AG10803 (cell line): ENCODE results near the gene COL12A1.

Source experiments
- DNase-seq: peaks from one replicate; pipeline ENCODE4 v3.0.0; 2010; ENCODE audit warnings: low read depth
- H3K4me3 ChIP-seq: 2 replicates; pipeline ENCODE4 v1.5.1; 2011; ENCODE audit warnings: mild to moderate bottlenecking, low read length, control low read depth
- CTCF ChIP-seq: conservative IDR thresholded peaks from 2 replicates; pipeline ENCODE4 v1.5.1; 2011; ENCODE audit warnings: mild to moderate bottlenecking, low read length, control low read depth, inconsistent platforms

Gene COL12A1

DNA sequence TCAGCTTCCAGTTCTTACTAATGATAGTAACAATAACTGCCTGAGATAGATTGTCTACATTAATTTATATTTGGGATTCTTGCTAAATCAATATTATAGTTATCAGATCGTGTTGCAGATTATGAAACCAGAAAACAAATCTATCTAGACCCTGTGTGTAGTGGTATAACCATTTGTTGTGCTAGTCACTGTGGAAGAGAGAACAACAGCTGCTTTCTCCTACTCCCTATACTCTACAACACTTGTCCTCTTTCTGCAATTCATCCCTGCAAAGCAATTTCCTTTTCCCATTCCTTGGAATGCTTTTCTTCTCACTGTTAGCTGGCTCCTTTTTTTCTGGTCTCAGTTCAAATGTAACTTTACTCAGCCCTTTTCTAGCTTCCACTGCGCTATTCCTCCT, 29.4 kb upstream of the COL12A1 start:
- no peak for TF ChIP-seq CTCF
- no peak for DNase-seq

DNA sequence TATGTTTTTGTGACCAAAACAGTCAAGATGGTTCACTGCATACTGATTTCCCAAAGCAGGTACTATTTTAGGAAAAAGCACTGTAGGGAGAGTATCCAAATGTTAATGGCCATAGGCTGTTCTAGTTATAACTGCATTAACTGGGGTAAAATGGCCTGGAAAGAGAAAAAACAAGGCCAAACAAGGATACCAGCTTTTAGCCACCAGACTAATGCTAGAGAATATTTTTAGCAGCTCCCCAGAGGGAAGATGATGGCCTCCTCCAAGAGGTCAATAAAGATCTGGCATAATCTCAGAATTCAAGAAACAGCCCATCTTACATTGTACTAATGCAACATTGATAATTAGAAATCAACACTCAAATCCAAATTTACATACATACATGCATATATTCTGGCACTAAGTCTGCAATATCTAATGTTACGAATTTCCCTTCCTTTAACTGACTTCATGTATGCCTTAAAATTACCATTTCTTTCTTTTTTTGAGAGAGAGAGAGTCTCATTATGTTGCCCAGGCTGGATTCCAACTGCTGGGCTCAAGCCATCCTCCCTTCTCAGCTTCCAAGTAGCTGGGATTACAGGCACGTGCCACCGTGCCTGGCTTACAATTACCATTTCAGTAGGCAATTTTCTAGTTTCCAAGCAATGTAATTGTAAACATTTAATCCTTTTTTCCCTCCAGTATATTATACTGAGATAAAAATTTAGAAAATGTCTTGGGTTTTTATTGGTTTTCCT, 28.4 kb upstream of the COL12A1 start:
- DNase-seq = no peak
- H3K4me3 ChIP-seq = no peak overlapping the region
- no peak for TF ChIP-seq CTCF

More for the DNA sequence above, 29.4 kb upstream of the COL12A1 start:
- no peak overlapping the region for H3K4me3 ChIP-seq

GRCh38 chr6:75233092-75233615, 27.3 kb upstream of the COL12A1 start:
- TF ChIP-seq CTCF = no peak
- H3K4me3 ChIP-seq = no peak overlapping the region
- DNase-seq = no peak

- no peak overlapping the region for H3K4me3 ChIP-seq
- DNase-seq = peak; percentile 76
- TF ChIP-seq CTCF = peak; percentile 93
These were observed 24.9 kb upstream of the COL12A1 start for GRCh38 chr6:75230484-75231325.

GRCh38 chr6:75224303-75224926, 18.6 kb upstream of the COL12A1 start:
- no peak overlapping the region for H3K4me3 ChIP-seq
- TF ChIP-seq CTCF = no peak
- no peak for DNase-seq

DNA sequence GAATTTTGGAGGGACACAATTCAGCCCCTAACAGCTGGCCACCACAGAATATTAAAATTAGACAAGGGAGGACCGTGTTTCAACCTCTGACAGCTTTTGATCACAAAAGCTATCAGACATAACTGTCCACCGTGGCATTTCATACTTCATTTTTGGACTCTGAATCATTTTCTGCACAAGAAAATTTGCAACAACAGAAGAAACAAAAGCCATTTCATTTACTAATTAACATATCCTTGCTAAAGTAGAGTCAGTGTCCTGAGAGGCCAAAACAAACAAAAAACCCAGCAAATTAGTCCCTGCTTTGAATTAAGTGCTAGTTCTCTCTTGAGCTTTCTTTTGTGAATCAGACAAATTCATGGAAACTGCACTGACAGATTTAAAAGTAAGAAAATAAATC, 17.6 kb upstream of the COL12A1 start:
- no peak overlapping the region for H3K4me3 ChIP-seq
- DNase-seq = peak; percentile 50
- TF ChIP-seq CTCF = no peak
